SKM-1 (cell line): ENCODE data around the gene ZNF366.

Experiments used
- DNase-seq: peaks from one replicate; lab custom pipeline; 2025; ENCODE audit not compliant: unreplicated experiment; lab: John Stamatoyannopoulos, UW

The ZNF366 gene

DNA sequence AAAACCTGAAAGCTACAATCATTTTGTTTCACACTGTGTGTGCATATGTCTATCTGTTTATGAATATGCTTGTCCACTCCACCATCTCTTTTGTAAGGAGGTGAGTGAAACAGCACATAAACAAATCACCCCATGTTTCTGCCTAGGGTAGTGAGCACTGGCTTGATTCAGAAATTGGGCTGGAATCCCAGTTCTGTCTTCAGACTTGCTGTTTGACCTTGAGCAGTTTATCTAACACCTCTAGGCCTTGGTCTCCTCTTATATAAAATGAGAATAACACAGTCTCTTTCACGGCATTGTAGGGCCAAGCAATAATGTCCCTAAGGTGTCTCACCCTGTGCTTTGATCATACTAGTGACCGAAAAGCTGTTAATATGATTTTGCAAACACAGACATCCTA is 61.2 kb downstream of the ZNF366 start:
- DNase-seq = no peak

DNA sequence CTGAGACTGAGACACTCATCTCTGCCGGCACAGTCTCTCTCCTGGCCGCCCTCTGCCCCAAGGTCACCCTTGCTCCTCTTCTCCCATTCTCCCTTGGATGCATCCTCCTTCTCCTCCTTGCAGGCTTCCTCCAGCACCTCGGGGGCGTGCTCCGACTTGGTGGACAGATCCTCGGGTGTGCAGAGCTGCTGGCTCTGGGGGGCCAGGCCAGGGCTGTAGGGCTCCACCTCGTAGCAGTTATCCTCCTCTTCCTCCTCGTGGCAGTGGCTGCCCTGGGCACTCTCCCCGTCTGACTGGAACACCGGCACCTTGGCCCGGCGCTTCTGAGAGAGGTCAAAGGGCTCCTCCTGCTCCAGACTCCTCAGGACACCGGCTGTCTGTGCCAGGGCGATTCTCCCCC is 63.3 kb downstream of the ZNF366 start:
- DNase-seq = no peak

DNA sequence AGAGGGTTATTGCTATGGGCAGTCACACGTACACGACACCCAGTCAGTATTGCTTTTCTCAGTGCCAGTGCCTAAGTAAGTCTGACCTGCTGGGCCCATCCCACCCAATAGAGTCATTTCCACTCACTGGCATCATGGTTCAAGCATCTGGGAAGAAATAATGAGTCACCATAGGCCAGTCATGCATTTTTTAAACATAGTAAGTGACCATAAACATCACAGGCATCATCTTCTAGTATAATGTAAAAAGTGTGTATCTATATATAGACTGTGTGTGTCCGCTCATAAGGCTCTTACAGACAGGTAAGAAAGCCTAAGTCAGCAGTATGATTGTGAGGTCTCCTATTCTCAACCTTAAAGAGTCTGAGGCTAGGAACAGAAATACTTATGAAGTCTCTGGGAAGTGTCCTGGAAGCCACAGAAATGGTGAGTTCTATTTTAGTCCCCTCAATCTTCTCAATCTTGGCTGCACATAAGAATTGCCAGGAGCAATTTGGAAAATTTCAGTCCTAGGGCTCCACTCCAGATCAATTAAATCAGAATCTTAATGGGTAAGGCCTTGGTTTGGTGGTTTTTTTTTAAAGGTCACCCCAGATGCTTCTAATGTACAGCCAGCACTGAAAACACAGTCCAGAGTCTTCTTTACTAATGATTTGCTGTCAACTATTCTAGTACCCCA is 65.2 kb downstream of the ZNF366 start:
- DNase-seq = no peak

DNA sequence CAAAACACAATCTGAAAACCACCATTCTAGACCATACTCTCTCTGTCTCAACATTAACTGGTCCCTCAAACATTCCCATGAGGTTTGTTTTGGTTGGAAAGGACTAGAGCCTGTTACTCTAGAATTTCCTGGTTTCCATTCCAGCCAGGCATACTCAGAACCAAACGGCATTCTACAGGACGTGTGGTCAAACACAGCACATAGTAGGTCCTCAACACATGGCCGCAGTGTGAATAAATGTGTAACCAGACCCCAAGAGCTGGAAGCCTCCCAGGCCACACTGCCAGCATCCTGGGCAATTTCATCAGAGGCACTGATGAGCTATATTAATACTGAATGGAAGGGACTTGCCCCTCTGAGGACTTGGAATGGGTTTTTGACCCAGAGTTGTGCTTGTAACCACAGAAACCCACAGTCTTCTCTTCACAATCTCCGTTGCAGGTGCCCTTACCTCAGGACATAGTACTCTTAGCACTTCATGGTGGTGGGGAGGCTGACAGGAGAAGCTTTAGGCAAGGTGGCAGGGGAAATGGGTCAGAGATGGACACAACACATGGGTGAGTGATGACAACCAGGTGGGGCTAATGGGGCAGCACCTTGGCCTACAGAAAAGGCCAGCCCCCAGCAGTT is 66.0 kb downstream of the ZNF366 start:
- no peak for DNase-seq

DNA sequence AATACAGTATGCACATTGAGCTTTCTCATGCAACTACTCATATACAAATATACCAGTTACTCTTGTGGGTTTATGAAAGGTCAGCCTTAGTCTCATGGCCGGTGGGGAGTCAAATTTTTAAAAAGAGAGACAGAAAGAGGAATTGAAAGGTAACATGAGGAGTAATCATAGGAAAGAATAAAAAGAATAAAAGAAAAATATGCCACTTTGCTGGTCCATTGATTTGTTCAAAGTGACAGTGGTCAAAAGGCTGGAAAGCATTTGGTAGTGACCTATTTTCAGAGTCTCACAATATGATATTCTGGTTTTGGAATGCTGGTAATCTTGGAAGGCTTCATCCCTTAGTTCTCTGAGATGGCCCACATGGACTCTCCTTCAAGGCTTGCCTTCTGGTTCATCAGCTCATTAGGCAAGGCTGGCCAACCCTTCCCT is 67.0 kb downstream of the ZNF366 start:
- no peak for DNase-seq

DNA sequence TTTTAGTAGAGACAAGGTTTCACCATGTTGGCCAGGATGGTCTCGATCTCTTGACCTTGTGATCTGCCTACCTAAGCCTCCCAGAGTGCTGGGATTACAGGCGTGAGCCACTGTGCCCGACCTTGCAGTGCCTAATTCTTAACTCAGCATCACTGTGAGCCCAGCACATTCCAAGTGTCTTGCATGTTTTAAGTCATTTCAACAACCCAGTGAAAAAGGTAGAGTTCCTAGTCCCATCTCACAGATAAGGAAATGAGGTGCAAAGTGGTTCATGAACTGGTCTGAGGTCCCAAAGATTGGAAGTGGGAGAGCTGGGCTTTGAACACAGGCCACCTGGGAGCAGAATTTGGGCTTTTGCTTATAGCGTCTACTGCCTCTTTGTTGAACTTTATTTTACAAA is 68.0 kb downstream of the ZNF366 start:
- no peak for DNase-seq

DNA sequence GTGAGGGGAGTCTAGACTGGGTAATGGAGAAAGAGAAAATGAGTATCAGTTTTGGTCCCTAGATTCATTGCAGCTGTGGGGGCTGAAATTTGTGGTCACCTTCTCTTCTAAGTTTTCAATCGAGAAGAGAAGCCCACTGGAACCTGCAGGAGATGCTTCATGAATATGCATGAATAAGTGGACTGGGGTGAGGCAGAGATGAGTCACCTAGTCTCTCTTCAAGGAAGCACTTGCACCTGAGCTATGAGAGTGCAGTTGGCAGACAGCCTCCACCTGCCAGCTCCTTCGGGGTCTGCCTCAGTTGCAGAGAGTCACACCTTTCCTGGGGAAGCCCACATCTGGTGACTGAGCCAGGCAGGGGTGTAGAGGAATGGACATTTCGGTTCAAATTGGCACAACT is 69.1 kb downstream of the ZNF366 start:
- no peak for DNase-seq

DNA sequence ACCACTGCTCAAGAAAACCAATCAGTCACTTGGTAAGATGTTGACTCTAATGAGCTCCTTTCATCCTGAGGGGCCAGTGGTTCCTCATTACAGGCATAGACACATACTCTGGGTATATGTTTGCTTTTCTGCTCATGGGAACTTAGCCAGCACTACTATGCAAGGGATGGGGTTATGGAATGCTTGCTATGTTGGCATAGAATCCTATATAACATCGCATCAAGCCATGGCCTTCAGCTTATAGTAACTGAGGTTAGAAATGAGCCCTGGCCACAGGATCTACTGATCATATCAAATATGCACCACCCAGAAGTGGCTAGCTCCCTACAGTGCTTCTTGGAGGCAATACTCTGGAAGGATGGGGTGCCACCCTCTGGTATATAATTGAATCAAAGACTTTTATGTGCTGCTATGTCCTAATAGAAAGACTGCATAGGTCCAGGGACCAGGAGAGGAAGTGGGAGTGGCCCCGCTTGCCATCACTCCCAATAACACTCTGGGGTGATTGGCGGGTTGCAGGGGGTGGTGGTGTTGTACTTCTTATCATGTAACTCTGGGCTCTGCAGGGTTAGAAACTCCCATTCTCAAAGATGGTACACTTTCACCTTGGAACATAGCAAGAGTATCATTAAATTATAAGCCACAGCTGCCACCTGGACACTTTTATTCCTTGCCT is 70.3 kb downstream of the ZNF366 start:
- no peak for DNase-seq

DNA sequence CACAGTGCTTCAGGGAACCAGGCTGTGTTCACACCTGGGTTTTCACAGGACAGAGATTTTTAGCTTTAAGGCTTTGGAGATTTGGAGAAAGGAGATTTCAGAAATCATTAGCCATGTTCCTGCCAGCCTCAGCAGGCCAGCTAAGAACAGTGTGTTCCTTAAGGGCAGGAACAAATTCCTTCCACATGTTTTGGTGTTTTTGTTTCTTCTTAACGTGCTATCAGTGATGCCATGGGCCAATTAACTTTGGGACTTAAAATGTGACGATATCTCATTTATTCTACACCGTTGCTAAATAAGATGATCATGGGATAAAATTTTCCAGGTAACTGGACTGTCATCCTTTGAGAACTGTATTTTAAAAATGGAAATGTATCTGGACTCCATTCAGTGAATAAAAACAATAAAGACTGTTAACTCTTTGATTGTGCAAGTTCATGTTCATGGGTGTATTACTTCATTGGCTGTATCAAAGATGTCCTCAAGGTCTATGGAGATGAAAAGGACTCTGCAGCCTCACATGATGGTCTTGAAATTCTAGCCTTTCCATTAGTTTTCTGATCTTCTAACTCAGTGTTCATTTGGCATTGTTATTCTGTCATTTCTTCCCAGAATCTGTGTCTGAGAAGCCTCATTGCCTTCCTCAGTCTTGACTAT is 72.3 kb downstream of the ZNF366 start:
- DNase-seq = no peak

DNA sequence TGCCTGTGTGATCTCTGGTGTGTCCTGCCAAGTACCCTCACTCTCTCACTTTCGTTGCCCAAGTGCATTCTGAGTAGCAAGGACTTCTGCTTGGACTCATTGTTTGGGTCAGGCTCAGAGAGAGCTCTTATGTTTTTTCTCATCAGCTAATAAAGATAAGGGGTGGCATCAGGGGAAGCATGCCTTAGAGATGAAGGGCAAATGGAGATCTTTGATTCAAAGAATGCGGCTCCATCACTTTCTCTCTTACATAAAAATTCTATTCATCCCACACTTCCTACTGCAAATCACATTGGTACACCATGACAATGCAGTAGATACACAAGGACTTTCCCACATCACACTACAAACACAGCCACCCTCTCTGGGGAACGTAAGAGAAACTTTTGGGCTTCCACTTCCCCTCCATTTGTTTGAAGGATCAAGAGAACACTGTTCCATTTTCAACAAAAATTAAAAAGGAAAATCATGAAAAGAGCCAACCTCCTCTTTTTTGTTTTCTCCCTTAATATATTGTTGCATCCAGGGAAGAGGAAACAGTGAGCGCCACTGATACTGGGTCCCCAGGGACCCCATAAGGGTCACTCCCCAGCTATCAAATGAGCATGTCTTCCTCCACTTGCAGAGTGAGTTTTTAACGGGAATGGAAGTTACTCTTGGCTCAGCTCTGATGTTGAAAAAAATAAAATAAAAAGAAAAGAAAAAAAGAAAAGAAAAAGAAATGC is 73.0 kb downstream of the ZNF366 start:
- no peak for DNase-seq

DNA sequence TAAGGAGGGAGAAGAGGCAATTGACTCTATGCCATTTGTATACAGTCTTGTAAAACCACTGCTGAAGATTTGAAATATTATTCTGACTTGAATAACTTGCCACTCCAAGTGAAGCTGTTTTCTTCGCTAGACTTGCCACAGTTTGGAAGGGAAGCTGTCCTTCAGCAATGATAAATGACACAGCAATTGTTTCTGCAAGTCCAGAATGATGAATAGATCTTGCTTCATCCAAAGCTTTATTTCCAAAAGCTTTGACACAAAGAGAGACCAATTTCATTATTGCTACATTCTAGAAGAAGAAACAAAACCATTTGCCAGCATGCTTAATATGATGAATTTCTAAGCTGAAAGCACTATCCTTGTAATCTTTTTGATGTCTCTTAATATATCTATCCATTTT is 73.7 kb downstream of the ZNF366 start:
- DNase-seq = no peak

DNA sequence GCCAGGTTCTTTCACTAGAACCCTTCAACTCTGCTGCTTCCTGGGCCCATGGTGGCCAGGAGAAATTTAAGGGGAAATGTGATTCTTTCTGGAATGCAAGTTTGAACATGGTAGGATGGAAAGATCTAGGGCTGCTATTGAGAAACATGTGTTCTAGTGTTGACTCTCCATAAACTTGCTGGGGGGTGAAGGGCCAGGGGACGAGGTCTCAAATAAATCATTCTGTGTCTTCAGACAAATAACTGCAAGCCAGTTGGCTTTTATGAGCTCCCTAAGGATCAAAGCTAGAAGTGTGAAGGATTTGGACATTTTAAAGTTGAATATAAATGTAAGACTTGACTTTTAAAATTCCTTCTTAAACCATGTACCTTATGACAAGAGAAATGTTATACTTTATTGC is 78.5 kb downstream of the ZNF366 start:
- no peak for DNase-seq

DNA sequence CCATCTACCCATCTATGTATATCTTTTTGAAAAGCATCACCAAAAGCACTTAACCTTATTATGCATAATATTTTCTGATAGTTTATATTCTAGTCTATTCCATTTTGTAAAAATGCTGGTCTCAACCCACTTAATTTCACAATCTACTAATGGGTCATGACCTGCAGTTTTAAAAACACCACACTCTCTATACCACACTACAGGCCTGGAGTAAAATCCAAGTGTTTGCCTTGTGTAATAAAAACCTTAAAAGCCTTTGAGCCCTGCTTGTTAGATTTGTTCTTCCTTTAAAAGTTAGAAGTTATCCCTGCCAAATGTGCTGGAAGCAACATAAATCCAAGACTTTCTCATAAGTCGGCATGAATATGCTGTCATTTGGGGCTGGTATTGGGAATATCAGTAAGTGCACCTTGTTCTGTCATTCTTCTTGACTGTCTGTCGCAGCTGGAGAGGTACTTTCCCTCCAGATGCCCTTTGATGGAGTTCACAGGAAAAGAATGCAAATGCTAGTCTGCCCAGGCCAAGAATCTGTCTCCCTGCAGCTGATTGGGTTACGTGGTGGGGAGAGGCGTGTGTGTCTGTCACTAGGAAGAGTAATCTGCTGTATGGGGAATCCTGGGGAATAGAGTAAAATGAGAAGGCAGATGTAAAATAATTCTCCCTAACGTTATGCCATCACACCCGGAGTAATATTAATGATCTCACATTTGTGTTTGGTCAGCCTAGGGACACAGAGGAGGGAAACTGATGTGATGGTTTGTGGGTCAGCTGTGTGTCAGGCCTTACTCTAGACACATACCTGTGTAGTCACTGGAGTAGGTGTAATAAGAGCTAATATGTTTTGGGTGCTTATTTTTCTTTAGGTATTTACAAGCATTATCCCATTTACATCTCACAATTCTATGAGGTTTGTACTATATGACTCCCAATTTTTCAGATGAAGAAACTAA is 79.4 kb downstream of the ZNF366 start:
- DNase-seq = no peak

DNA sequence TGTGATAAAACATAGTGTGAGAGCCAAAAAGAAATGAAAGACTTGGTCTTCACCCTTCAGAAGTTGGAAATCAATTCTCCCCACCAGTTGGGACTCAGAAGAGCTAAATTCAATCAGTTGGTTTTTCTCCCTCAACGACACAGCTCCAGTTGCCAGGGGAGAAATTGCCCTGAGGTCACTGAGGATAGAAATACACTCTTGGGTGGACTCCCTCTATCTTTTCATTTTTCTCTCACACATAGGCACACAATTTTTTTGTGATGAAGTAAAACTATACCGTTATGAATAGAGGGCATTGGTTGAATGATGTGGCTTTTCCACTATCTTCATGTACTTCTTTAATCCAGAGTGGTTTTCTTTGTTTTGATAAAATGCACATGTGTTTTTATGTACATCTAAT is 80.2 kb downstream of the ZNF366 start:
- DNase-seq = no peak

DNA sequence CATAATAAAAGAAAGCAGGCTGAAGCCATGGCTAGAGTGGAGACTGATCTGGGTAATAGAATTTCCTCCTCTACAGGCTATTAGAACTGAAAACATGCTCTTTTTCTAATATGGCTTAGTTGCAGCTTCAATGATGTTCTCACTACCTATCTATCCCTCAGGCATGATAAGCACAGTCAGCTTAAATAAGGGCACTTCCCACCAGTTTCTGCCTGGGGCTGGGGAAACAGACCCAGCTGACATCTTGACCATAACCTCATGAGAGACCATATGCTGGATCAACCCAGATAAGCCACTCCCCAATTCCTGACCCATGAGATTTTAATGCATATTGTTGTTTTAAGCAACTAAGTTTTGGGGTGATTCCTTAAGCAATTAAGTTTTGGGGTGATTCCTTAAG is 81.2 kb downstream of the ZNF366 start:
- no peak for DNase-seq

DNA sequence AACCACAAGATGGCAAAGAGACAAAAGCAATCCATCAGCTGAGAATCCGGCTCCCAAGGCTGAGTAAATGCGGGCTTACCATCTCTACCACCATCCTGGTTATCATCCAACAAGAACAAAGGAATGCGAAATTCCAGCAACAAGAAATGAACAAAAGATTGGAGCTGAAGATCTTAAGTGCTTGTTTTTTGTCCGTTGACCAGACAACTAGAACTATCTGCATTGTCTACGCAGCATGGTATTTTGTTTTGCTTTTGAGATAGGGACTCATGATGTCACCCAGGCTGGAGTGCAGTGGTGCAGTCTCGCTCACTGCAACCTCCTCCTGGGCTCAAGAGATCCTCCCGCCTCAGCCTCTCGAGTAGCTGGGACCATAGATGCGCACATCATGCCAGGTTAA is 88.9 kb downstream of the ZNF366 start:
- DNase-seq = no peak

DNA sequence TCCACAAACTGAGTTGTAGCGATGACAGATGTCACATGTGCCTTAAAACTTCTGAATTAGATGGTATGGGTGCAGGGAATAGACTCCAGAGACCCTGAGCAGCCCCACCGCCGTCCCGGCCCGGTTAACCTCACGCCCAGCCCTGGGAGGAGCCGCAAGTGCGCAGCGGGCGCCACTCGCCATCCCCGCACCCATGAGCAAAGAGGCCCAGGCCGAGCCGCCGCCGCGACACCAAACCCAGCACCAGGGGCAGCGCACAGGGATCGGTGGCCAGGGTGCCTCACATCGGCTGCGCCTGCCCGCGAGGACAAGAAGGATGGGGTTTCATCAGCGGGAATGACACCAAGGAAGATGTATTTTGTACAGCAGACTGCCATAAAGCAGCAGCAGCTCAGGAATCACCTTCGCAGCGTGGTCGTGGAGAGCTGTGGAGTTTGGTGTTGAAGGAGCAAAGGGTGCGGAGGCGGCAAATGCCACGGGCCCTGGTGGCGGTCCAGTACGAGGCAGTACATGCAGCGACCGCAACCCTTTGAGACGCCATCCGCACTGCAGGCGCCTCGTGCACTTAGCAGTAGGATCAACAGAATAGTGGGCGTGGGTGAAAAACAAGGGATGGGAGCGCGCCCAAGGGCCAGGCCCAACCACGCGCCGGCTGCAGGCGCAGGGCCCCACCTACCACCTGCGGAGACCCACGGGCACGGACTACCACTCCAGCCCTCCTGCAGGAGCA is 89.7 kb downstream of the ZNF366 start:
- DNase-seq = no peak

DNA sequence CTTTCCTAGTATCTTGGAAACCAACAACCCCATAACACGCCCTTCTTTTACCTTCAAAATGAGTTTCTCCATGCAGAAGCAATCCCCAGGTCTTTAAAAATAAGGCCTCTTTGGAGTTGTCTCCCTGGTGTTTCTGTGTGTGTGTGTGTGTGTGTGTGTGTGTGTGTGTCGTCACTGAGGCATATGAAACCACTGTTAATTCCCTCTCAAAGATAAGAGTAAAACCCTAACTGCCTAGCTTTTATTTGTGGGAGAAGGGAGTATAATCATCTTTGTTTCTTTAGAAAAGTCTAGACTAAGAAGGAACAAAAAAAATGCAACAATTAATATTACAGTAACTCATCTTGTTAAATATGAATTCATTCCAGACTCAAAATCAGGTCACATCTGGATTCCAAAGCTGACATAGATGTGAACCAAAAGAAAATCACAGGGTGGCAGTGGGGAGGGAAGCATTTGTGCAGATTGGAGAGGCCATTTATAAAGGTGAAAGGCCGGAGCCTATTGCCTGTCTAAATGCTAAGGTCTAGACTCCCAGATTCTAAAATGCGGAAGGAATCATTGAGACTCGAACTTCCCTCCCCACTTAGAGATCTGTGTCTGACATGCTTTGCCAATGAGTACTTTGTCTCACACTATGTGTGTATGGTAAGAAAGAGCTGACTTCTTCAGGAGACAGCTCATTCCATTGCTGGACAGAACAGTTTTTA is 91.4 kb downstream of the ZNF366 start:
- no peak for DNase-seq
